Activated CD4-positive, alpha-beta memory T cell treated with anti-CD3 and anti-CD28 coated beads, Interleukin-2, amount 10 ng/mL, durations not matched to agents 7 days and 5 days (primary cell): ENCODE data around the gene PRSS36. TPM values are rescaled to one million over a fixed set of nuclear protein-coding genes. Genes with fewer than 3 reads are reported as not detected.
A peak's percentile ranks its signal among the peaks of the same experiment; 100 is the strongest.

ENCODE experiments used
- CTCF ChIA-PET: fragments of 350-600 bp; sonication (Branson Sonifier 250); formaldehyde crosslinking; loops from one replicate; lab custom pipeline; 2021; ENCODE audit warnings: antibody characterized with exemption, inconsistent platforms; lab: Charles Lee
- POLR2A ChIA-PET: fragments of 350-600 bp; sonication (Branson Sonifier 250); formaldehyde crosslinking; loops from one replicate; lab custom pipeline; 2021; ENCODE audit warnings: antibody characterized with exemption; lab: Charles Lee
- DNase-seq: peaks from one replicate; pipeline ENCODE4 v3.0.0-alpha.2; 2020
- H3K27ac Mint-ChIP-seq: one replicate; pipeline ENCODE4 v1.8.0; 2021; ENCODE audit warnings: mild to moderate bottlenecking, mixed read lengths
- H3K27me3 Mint-ChIP-seq: one replicate; pipeline ENCODE4 v1.8.0; 2021; ENCODE audit warnings: mixed read lengths
- H3K36me3 Mint-ChIP-seq: one replicate; pipeline ENCODE4 v1.8.0; 2021; ENCODE audit warnings: low read depth, mixed read lengths
- H3K4me1 Mint-ChIP-seq: one replicate; pipeline ENCODE4 v1.8.0; 2021; ENCODE audit warnings: mixed read lengths
- H3K4me3 Mint-ChIP-seq: one replicate; pipeline ENCODE4 v1.8.0; 2021; ENCODE audit warnings: mild to moderate bottlenecking, mixed read lengths
- H3K9me3 Mint-ChIP-seq: one replicate; pipeline ENCODE4 v1.8.0; 2021; ENCODE audit warnings: mixed read lengths
- total RNA-seq, 2 experiments: library from RNA; stranded (reverse); gene quantifications; one replicate each; pipeline ENCODE4 v1.2.3, GENCODE V29; 2021

Gene PRSS36
- total RNA-seq, 2 experiments from 2014 or later = 0.58 to 0.85 TPM

DNA sequence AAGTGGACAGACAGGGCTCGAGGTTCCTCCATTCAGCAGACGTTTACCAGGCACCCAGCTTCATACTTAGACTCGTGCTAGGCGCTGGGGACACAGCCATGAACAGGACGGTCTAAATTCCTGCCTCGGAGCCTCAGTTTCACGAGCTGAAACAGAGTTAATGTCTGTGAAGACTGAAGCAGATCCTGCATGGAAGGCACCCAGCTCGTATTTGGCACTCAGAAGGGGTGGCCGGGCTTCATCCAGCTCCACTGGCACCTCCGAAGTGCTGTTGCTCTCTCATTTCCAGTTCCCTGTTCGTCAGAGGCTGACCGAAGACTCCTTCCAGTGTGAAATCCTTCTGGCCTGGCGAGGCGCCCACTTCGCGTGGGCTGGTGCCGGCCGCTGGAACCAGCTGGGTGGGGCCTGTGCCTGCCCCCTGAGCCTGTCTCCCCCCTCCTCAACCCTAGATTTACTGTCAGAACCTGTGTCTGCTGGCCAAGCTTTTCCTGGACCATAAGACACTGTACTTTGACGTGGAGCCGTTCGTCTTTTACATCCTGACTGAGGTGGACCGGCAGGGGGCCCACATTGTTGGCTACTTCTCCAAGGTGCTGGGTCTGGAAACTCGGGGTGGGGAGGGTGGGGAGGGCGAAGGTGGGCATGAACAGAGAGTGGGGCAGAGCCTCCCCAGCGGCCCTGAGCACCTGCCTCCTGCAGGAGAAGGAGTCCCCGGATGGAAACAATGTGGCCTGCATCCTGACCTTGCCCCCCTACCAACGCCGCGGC is 20.1 kb downstream of the PRSS36 start:
- DNase-seq = no peak
- H3K4me1 Mint-ChIP-seq = peaks cover 1% of the 10 kb centered on the region
- H3K27me3 Mint-ChIP-seq = no peaks in the 10 kb centered on the region
- ChIA-PET POLR2A (interaction anchor here (1.9 to 2.0 kb wide), 2 partner anchors 12 kb away, joined by 4 to 7 read pairs; partner anchors contain the start of gene KAT8), CTCF (interaction anchor here (1.3 to 1.8 kb wide), 2 partner anchors 12 to 13 kb away, joined by 4 to 11 read pairs; partner anchors contain the start of gene KAT8)
- H3K27ac Mint-ChIP-seq = no peak overlapping the region
- no peak overlapping the region for H3K4me3 Mint-ChIP-seq
- no peaks in the 10 kb centered on the region for H3K9me3 Mint-ChIP-seq
- H3K36me3 Mint-ChIP-seq = peaks cover 13% of the 10 kb centered on the region

DNA sequence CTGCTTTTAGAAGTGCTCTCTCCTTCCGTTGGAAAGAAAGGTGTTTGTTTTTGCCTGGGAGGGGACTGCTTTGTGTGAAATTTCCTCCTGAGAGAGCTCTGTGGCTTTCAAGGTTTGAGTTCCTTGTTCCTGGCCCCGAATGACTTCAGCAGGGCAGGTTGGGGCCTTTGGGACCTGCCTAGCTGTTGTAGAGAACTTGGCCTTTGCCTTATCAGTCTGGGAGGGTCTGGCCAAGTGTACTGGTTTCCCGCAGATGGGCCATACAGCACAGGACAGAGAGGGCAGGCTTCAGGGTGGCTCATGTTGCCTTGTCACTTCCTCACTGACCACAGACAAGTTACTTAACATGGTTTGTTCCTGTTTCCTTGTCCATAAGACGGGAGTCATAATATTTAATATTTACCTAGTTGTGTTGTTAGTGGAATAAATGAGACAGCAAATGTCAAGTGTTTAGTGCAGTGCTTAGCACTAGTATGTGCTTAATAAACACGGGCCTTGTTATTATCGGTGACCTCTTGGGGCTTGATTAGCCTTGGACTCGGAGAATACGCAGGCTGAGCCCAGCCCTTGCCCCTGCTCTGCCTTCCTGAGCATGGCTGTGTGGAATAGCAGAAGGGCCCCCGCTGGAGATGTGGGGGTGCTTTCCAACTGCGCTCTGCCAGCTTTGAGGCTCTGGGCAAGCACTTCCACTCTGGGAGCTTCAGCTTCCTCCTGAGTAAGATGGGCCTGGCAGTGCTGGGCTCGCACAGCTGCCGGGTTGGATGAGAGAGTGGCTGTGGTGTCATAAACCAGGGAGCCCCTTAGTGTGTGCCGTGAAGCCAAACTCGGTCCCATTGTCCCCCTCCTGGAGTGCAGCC is 20.9 kb downstream of the PRSS36 start:
- H3K27ac Mint-ChIP-seq = peak overlapping the region; percentile 58
- no peaks in the 10 kb centered on the region for H3K9me3 Mint-ChIP-seq
- DNase-seq = no peak
- peaks cover 14% of the 10 kb centered on the region for H3K36me3 Mint-ChIP-seq
- H3K4me3 Mint-ChIP-seq = no peak overlapping the region
- H3K4me1 Mint-ChIP-seq = peaks cover 1% of the 10 kb centered on the region
- ChIA-PET POLR2A (interaction anchor here (1.9 to 2.0 kb wide), 2 partner anchors 11 to 13 kb away, joined by 4 to 7 read pairs; partner anchors contain the start of gene KAT8), CTCF (interaction anchor here (1.3 to 1.8 kb wide), 2 partner anchors 12 to 13 kb away, joined by 4 to 11 read pairs; partner anchors contain the start of gene KAT8)
- no peaks in the 10 kb centered on the region for H3K27me3 Mint-ChIP-seq

DNA sequence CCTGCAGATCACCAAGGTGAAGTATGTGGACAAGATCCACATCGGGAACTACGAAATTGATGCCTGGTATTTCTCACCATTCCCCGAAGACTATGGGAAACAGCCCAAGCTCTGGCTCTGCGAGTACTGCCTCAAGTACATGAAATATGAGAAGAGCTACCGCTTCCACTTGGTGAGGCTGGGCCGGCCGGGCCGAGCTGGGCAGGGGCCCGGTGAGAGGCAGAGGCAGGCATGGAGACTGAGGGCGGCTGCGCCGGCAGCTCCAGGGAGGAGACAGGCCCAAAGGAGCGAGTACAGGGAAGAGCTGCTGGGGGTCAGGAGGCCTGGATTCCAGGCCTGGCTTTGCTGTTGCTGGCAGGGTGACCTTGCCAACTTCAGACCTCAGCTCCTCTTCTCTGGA is 22.7 kb downstream of the PRSS36 start:
- H3K9me3 Mint-ChIP-seq = no peaks in the 10 kb centered on the region
- no peak overlapping the region for H3K4me3 Mint-ChIP-seq
- no peak overlapping the region for H3K27ac Mint-ChIP-seq
- H3K27me3 Mint-ChIP-seq = no peaks in the 10 kb centered on the region
- CTCF ChIA-PET = interaction anchor here (0.9 to 1.6 kb wide), 2 partner anchors 15 to 143 kb away, joined by 3 to 4 read pairs; no protein-coding TSS in a partner anchor
- DNase-seq = no peak
- H3K36me3 Mint-ChIP-seq = peaks cover 16% of the 10 kb centered on the region
- POLR2A ChIA-PET = interaction anchor here (1.1 kb wide), 2 partner anchors 10 to 15 kb away, joined by 3 to 4 read pairs; partner anchors contain the start of gene KAT8
- peaks cover 1% of the 10 kb centered on the region for H3K4me1 Mint-ChIP-seq

DNA sequence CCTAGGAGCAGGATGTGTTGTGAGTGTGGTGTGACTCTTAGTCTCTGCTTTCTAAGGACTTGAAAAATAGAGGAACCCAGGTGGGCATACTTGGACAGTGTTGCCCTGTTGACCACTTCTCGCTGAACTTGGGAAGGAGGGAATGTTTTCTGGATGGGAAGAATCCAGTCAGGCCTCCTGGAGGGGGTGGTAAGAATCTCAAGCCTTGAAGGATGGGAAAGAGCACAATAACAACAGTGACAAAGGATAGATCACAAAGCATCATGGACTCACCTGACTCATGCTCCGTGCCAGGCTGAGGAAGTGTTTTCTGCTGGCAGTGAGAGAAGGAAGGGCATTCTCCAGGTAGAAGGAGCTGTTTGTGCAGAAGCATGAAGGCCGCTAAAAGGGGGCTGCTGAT is 24.0 kb downstream of the PRSS36 start:
- DNase-seq = no peak
- ChIA-PET POLR2A (no interaction called here), CTCF (interaction anchor here (1.4 to 1.6 kb wide), 2 partner anchors 11 to 141 kb away, joined by 3 to 4 read pairs; no protein-coding TSS in a partner anchor)
- Mint-ChIP-seq H3K27ac (no peak overlapping the region), H3K9me3 (no peaks in the 10 kb centered on the region), H3K27me3 (no peaks in the 10 kb centered on the region), H3K4me1 (peaks cover 1% of the 10 kb centered on the region), H3K36me3 (peaks cover 22% of the 10 kb centered on the region), H3K4me3 (no peak overlapping the region)

DNA sequence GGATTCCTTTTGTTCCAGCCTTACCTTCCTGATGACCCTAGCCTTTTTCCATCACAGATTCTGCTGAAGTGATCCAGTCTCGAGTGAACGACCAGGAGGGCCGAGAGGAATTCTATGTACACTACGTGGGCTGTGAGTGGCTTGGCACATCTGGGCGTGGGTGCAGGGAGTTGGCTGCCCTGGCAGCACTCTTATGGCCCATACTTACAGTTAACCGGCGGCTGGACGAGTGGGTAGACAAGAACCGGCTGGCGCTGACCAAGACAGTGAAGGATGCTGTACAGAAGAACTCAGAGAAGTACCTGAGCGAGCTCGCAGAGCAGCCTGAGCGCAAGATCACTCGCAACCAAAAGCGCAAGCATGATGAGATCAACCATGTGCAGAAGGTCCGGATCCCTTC is 29.7 kb downstream of the PRSS36 start:
- H3K36me3 Mint-ChIP-seq = peaks cover 27% of the 10 kb centered on the region
- H3K9me3 Mint-ChIP-seq = no peaks in the 10 kb centered on the region
- H3K27me3 Mint-ChIP-seq = no peaks in the 10 kb centered on the region
- ChIA-PET POLR2A (interaction anchor here (1.6 kb wide), 1 partner anchor 60 kb away, joined by 8 read pairs; the partner anchor contains the start of gene FUS), CTCF (interaction anchor here (7.2 kb wide), 1 partner anchor 23 kb away, joined by 71 read pairs; no protein-coding TSS in a partner anchor)
- no peak for DNase-seq
- no peak overlapping the region for H3K4me3 Mint-ChIP-seq
- peaks cover 20% of the 10 kb centered on the region for H3K4me1 Mint-ChIP-seq
- H3K27ac Mint-ChIP-seq = no peak overlapping the region

DNA sequence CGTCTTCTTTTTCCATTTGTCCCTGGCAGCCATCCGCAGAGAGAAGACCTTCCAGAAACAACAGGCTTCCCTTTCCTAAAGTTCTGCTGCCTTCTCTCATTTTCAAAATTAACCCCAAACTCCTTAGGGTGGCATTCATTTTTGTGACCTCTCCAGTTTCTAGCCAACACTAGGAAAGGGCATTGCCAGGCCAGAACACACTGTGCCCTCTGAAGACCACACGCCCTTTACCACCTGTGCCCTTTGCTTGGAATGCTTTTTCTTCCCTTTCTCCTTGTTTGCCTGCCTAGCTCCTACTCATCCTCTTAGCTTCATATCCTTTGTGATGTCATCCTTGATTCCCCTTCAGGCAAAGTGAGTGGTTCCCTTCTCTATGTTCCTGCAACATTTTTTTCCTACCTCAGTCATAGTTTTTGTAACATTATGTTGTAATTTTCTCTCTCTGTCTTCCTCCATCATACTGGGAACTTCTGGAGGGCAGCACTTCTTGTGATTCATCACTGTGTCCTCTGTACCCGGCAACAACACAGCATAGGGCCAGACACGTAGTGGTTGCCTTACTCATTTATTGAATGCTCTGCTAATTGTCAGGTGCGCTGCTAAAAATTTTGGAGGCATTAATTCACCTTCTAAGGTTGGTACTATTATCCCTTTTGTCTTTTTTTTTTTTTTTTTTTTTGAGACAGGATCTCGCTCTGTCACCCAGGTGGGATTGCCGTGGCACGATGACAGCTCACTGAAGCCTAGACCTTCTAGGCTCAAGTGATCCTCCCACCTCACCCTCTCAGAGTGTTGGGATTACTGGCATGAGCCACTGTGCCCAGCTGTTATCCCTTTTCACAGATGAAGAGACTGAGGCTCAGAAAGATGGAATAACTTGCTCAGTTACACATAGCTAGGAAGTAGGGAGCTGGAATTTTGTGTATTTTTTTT is 31.4 kb downstream of the PRSS36 start:
- Mint-ChIP-seq H3K4me3 (peak overlapping the region; percentile 73), H3K27me3 (no peaks in the 10 kb centered on the region), H3K9me3 (no peaks in the 10 kb centered on the region), H3K27ac (peak overlapping the region; percentile 78), H3K36me3 (peaks cover 22% of the 10 kb centered on the region), H3K4me1 (peaks cover 29% of the 10 kb centered on the region)
- CTCF ChIA-PET = interaction anchor here (0.8 to 7.2 kb wide), 9 partner anchors 11 to 325 kb away, joined by 3 to 71 read pairs (median 5); partner anchors contain the start of genes HSD3B7, ZNF646 and ZNF668
- POLR2A ChIA-PET = interaction anchor here (0.8 to 2.5 kb wide), 17 partner anchors 10 to 583 kb away, joined by 3 to 43 read pairs (median 4); partner anchors contain the start of genes BCKDK, FUS, HSD3B7 and ZNF646
- DNase-seq = no peak

DNA sequence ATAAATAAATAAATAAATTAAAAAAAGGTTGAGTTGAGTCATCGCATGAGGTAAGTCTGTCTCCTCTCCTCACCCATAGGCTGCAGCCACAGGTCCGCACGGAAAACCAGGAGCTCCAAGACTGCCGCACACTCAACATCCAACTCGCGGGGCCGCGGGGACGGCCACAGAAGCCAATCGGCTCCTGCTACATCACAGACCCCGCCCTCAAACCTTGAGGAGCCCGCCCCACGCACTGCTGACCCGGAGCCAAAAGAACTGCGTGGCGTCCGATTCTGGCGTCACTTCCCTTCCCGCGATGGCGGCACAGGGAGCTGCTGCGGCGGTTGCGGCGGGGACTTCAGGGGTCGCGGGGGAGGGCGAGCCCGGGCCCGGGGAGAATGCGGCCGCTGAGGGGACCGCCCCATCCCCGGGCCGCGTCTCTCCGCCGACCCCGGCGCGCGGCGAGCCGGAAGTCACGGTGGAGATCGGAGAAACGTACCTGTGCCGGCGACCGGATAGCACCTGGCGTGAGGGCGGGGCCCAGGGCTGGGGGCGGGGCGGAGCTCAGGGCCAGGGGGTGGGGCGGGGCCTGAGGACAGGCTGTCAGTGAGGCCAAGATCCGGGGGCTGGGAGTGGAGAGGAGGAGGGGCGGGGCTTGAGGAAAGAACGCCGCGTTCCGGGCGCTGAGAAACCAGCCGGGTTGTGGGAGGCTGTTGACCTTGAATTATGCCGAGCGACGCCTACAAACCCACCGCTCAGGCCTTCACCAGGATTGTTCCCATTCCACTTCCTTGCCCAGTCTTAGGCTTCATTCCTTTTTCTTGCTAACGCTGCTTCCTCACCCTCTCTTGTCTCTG is 32.3 kb downstream of the PRSS36 start, which contains the start of gene KAT8:
Gene KAT8 (plus strand): TSS at position 281 of the 839 bp plus-strand sequence. CDS start 18 bp downstream, at position 299.
- peaks cover 32% of the 10 kb centered on the region for H3K4me1 Mint-ChIP-seq
- CTCF ChIA-PET = interaction anchor here (0.8 to 7.2 kb wide), 13 partner anchors 12 to 338 kb away, joined by 3 to 71 read pairs (median 4); partner anchors contain the start of genes HSD3B7, SETD1A, ZNF646 and ZNF668
- POLR2A ChIA-PET = interaction anchor here (0.6 to 2.5 kb wide), 23 partner anchors 9 to 582 kb away, joined by 3 to 43 read pairs (median 4); partner anchors contain the start of genes BCKDK, FUS, HSD3B7 and STX4
- no peaks in the 10 kb centered on the region for H3K27me3 Mint-ChIP-seq
- H3K36me3 Mint-ChIP-seq = peaks cover 22% of the 10 kb centered on the region
- H3K9me3 Mint-ChIP-seq = no peaks in the 10 kb centered on the region
- H3K27ac Mint-ChIP-seq = peak within 1 kb of the TSS; percentile 78
- H3K4me3 Mint-ChIP-seq = peak within 1 kb of the TSS; percentile 73
- peak; percentile 98 for DNase-seq

DNA sequence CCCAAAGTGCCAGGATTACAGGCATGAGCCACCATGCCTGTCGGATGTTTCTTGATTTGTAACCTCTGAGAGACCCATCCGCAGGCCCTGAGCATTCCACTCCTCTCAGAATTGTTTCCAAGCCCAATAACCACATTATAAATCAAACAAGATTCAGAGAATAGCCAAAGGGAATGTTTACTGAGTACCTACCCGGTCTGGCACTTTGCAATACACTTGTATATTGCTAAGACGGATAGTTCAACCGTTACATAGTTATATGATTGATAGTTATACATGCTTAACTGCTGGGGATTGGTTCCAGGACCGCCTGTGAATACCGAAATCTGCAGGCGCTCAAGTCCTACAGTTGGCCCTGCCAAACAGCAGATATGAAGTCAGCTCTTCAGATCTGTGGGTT is 35.4 kb downstream of the PRSS36 start:
- DNase-seq = no peak
- no peak overlapping the region for H3K27ac Mint-ChIP-seq
- H3K9me3 Mint-ChIP-seq = no peaks in the 10 kb centered on the region
- H3K36me3 Mint-ChIP-seq = peaks cover 26% of the 10 kb centered on the region
- no peak overlapping the region for H3K4me3 Mint-ChIP-seq
- POLR2A ChIA-PET = interaction anchor here (1.2 kb wide), 1 partner anchor 66 kb away, joined by 3 read pairs; the partner anchor contains the start of gene FUS
- H3K4me1 Mint-ChIP-seq = peaks cover 42% of the 10 kb centered on the region
- CTCF ChIA-PET = no interaction called here
- H3K27me3 Mint-ChIP-seq = no peaks in the 10 kb centered on the region

DNA sequence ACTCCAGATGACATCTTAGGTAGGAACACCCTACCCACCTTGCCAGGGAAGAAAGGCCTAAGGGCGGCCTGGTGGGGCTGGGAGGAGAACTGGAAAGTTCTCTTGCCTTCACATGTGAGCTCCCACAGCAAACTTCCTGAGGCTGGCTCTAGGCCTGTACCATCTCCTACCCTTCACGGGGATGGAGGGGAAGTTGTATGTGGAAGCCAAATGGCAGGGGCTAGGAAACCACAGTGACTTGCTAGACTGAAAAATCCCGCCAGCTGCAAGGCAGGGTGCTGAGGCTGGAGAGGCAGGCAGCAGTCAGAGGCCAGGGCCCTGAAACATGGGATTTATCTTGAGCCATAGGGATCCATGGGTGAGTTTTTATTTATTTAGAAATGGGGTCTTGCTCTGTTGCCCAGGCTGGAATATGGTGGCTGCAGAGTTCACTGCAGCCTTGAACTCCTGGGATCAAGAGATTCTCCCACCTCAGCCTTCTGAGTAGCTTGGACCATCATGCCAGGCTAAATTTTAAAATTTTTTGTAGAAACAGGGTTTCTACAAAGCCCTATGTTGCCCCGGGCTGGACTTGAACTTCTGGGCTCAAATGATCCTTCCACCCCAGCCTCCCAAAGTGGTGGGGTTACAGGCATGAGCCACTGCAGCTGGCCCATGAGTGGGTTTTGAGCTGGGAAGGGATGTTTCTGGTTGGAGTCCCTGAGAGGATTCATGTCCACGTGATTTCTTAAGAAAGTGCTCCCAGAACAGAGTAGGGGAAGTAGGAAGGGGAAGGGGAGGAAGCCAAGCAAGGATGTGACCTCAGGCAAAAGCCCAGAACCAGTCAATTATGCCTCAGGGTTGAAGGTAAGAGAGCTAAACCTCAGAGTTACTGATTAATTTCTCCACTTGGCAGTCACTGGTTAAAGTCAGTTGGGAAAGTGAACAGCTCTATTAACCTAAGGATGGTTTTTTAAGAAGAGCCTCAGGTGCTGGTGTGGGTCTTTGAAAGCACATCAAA is 36.4 kb downstream of the PRSS36 start:
- H3K27me3 Mint-ChIP-seq = no peaks in the 10 kb centered on the region
- POLR2A ChIA-PET = no interaction called here
- no peak for DNase-seq
- H3K36me3 Mint-ChIP-seq = peaks cover 23% of the 10 kb centered on the region
- peak overlapping the region; percentile 55 for H3K27ac Mint-ChIP-seq
- H3K4me1 Mint-ChIP-seq = peaks cover 41% of the 10 kb centered on the region
- no peak overlapping the region for H3K4me3 Mint-ChIP-seq
- CTCF ChIA-PET = no interaction called here
- H3K9me3 Mint-ChIP-seq = no peaks in the 10 kb centered on the region

DNA sequence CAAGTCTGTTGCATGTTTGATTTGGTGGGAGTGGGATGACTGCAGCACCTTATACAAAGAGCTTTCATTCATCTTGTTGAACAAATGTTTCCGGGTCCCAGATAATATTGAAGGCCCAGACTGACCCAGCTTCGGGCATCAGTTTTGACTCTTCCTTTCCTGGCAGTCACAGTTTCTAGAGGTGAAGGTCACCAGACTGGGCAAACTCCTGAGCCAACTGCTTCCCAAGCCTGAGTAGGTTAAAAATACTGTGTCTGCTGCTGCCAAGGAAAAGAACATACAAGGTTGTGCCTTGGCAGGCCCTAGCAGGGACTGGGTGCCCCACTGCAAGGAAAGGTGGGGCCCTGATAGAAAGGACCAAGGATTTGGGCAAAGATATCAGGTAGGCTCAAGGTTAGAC is 37.2 kb downstream of the PRSS36 start:
- H3K27me3 Mint-ChIP-seq = no peaks in the 10 kb centered on the region
- POLR2A ChIA-PET = no interaction called here
- H3K27ac Mint-ChIP-seq = no peak overlapping the region
- DNase-seq = no peak
- no peaks in the 10 kb centered on the region for H3K9me3 Mint-ChIP-seq
- CTCF ChIA-PET = no interaction called here
- H3K4me3 Mint-ChIP-seq = no peak overlapping the region
- peaks cover 23% of the 10 kb centered on the region for H3K36me3 Mint-ChIP-seq
- H3K4me1 Mint-ChIP-seq = peaks cover 39% of the 10 kb centered on the region
